GM13977 (cell line): Measurements from ENCODE around the gene CAMK1D.
"Not testable (repeated sequence)": the region's sequence is repeated elsewhere in the genome, so short reads cannot be mapped to it uniquely, and the experiment has no call there.

ENCODE experiments used
- DNase-seq: peaks from one replicate; pipeline ENCODE4 v3.0.0; 2012; ENCODE audit warnings: low spot score
- in situ Hi-C: fragments of 300-500 bp; cut with MboI; formaldehyde crosslinking; loops from one replicate; pipeline ENCODE4 v1.12.0; 2022; ENCODE audit warnings: low sequenced_read_pairs, low pct_unique_long_range_greater_than_20kb, mixed read lengths, inconsistent platforms; ENCODE audit not compliant: unreplicated experiment
- TF ChIP-seq, protein P1 (sequence below): IDR thresholded peaks from 2 replicates; pipeline ENCODE4 v1.5.1; 2012; ENCODE audit warnings: mild to moderate bottlenecking, control low read depth; ENCODE audit not compliant: insufficient read depth; ENCODE audit errors: extremely low read depth, missing control alignments

Gene CAMK1D

DNA sequence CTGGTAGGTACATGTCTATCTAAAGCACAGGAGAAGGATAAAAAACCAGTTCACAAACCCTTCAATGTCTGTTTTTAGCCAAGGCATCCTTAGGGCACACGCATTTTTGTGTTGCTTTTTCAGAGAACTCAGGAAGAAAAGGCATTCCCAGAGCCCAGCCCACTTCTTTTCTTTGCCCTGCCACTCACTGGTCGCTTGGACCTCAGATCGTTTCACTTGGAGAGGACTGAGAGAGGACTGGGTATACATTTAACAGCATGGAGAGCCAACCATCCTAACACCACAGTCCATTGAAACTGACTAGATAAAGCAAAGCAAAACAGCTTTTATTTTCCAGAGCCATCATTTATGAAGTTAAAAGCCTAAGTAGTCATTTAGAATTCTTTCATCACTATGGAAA is 194.2 kb downstream of the CAMK1D start:
- no peak for DNase-seq
- in situ Hi-C loops, result no loop called here
- TF ChIP-seq, protein P1, sequence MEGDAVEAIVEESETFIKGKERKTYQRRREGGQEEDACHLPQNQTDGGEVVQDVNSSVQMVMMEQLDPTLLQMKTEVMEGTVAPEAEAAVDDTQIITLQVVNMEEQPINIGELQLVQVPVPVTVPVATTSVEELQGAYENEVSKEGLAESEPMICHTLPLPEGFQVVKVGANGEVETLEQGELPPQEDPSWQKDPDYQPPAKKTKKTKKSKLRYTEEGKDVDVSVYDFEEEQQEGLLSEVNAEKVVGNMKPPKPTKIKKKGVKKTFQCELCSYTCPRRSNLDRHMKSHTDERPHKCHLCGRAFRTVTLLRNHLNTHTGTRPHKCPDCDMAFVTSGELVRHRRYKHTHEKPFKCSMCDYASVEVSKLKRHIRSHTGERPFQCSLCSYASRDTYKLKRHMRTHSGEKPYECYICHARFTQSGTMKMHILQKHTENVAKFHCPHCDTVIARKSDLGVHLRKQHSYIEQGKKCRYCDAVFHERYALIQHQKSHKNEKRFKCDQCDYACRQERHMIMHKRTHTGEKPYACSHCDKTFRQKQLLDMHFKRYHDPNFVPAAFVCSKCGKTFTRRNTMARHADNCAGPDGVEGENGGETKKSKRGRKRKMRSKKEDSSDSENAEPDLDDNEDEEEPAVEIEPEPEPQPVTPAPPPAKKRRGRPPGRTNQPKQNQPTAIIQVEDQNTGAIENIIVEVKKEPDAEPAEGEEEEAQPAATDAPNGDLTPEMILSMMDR, result no peak

- DNase-seq, in situ Hi-C loops: not testable (repeated sequence)
Measured at GRCh38 chr10:12546160-12546802, 196.9 kb downstream of the CAMK1D start.

- DNase-seq, result no peak
- TF ChIP-seq, protein P1, result no peak
- in situ Hi-C loops, result no loop called here
Measured at GRCh38 chr10:12547301-12547771, 198.0 kb downstream of the CAMK1D start.

DNA sequence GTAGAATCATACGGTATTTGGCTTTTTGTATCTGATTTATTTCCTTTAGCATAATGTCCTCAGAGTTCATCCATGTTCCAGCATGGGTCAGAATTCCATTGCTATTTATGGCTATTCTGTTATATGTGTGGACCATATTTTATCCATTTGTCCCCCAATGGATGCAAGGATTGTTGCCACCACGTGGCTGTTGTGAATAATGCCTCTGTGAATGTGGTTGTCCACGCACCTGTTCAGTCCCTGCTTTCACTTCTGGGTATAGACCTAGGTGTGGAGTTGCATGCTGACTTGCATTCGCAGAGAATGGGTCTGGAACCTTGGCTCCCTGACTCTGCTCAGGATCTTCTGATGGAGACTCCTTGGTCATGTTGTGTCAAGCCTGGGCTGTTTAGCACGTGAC is 199.9 kb downstream of the CAMK1D start:
- in situ Hi-C loops, result no loop called here
- DNase-seq, result no peak
- TF ChIP-seq, protein P1, result peak; percentile 32

GRCh38 chr10:12550994-12551393 is 201.6 kb downstream of the CAMK1D start:
- in situ Hi-C loops, result no loop called here
- no peak for DNase-seq
- TF ChIP-seq, protein P1, result no peak

- in situ Hi-C loops, result no loop called here
- DNase-seq, result no peak
- TF ChIP-seq, protein P1, result no peak
Measured at GRCh38 chr10:12556039-12556438, 206.7 kb downstream of the CAMK1D start.

- no peak for DNase-seq
- in situ Hi-C loops, result no loop called here
- TF ChIP-seq, protein P1, result no peak
Measured at GRCh38 chr10:12559578-12560178, 210.3 kb downstream of the CAMK1D start.
